Measurements from ENCODE around the gene WDR44.
"Not testable (repeated sequence)": the region's sequence is repeated elsewhere in the genome, so short reads cannot be mapped to it uniquely, and the experiment has no call there.

WDR44 gene

DNA sequence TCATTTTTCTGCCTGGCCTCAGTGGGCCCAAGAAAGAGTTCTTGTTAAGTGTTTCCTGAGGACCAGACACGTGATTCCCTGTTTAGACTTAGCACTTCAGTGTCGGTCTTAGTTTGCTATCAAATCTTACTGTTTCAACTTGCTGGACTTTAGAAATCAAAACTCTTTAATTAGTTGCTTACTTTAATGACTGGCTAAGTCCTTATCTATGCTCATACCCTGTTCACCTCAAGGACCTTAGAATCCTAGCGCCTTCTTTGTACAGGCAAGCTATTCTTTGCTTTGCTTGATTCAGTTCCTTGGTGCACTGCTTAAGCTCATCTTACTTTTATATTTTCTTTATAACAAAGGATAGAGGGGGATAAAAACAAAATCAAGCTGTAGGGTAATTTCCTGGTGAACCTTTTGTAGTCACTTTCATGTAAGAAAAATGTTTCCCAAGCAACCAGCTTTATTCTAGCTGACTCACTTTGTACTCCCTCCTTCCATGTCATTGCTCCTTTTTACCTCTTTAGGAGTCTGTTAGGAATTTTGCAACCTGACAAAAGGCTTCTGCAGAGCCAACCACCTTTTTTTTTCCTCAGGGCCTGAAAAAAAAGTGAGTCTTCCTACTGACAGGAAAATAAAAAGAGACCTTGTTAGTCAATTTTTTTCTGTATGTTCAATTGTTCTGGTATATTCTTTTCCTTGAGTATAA lies 14.7 kb downstream of the WDR44 start:
- no peak for DNase-seq (ENCODE audit: low read depth in 2 of 2)

DNA sequence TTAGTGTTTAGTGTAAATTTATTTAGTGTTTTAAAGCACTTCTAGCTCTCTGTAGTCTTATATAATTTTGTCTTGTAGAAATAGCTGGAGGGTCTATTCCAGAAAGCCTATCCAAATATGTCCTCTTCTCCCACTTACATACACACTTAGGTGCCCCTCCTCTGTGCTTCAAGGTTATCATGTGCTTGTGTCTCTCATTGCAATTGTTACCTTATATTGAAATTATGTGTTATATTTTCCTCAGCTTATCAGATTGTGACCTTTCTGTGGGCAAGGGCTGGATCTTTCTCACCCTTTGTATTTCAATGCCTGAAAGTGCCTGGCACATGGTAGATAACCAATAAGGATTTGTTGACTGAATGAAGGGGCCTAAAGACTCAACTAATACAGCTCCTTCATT lies 18.4 kb downstream of the WDR44 start:
- DNase-seq (ENCODE audit: low read depth in 2 of 2), result no peak

DNA sequence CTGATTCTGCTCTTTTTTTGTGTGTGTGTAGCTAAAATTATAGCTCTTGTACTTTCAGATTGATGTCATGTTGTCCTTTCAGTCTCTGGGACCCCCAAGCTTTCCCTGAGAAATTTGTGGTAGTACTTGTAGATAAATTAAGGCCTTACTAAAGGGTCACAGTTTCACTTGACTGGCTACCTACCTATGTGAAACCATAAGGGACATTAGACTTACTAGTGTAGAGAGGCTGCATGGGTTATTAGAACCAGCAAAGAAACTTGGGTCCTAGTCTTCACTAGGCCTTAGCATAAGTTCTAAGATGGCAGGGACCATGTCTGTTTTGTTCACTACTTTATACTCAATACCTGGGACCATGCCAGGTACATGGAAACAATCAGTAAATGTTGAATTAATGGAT lies 21.4 kb downstream of the WDR44 start:
- DNase-seq (ENCODE audit: low read depth in 2 of 2), result no peak

DNA sequence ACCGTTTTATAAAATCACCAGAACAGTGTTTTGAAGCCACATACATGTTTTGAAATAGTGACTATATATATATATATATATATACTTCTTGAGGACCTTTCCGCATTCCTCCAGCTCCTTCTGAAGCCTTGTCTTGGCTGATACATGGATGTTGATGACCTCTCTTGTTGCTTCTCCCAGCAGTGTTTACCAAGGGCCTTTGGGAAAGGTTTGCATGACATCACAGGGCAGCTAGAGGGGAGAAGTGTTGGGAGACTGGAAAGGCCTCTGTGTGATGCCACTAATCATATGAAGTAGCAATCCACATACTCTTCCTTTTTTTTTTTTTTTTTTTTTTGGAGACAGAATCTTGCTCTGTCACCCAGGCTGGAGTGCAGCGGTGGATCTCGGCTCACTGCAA lies 22.5 kb downstream of the WDR44 start:
- DNase-seq (ENCODE audit: low read depth in 2 of 2), result no peak

DNA sequence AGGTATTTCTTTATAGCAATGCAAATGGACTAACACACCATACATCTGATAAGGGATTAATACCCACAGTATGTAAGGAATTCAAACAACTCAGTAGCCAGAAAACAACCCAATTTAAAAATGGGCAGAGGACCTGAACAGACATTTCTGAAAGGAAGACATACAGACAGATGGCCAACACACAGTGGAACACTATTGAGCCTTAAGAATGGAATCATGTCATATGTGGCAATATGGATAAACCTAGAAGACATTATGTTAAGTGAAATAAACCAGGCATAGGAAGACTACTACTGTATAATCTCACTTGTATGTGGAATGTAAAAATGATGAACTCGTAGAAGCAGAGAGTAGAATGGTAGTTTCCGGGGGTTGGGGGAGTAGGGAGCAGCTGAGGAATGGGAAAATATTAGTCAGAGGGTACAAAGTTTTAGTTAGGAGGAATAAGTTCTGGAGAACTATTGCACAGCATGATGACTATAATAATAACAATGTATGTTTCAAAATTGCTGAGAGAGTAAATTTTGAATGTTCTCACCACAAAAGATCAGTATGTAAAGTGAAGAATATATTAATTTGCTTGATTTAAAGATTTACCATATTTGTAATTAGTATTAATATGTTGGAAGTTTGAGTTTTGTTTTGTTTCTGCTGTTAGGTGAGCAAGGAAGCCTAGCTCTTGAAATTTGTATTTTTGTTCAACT lies 25.2 kb downstream of the WDR44 start:
- DNase-seq (ENCODE audit: low read depth in 2 of 2), result no peak

DNA sequence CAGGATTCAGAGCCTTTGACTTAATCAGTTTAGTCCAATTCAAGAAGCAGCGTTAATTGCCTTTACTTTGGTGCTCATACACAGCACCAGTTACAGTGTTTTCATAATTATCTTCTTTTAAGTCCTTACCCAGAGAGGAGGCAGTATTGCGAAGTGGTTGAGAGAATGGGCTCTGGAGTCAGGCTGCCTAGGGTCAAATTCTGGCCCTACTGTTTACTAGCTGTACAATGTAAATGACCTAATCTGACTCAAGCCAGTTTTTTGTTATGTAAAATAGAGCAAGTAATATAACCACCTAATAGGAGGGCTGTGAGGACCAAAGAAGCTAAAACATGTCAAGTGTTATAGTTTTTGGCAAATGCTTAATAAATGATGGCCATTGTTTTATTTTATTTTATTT lies 27.6 kb downstream of the WDR44 start:
- no peak for DNase-seq (ENCODE audit: low read depth in 2 of 2)

DNA sequence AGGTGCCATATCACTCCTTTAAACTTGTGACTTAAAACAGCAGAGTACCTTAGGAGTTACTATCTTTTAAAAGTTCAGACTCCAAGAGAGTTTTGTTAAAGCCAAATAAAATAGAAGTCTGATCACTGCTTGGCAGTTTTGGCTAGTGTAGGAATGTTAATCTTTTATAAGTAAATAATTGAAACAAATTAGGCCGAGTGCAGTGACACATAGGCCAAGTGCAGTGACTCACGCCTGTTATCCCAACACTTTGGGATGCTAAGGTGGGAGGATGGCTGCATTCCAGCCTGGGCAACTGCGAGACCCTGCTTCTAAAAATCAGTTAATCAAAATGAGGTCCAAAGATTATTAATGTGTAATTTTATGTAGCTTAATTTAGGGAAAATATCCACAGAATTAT lies 37.2 kb downstream of the WDR44 start:
- no peak for DNase-seq (ENCODE audit: low read depth in 2 of 2)

DNA sequence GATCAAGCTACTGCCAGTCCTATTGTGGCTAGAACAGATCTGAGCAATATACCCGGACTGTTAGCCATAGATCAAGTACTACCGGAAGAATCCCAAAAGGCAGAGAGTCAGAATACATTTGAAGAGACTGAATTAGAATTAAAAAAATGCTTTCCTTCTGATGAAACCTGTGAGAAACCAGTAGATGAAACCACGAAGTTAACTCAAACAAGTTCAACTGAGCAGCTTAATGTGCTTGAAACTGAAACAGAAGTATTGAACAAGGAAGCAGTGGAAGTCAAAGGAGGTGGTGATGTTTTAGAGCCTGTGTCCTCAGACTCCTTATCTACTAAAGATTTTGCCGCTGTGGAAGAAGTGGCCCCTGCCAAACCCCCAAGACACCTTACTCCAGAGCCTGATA lies 46.8 kb downstream of the WDR44 start:
- DNase-seq (ENCODE audit: low read depth in 2 of 2), result no peak

DNA sequence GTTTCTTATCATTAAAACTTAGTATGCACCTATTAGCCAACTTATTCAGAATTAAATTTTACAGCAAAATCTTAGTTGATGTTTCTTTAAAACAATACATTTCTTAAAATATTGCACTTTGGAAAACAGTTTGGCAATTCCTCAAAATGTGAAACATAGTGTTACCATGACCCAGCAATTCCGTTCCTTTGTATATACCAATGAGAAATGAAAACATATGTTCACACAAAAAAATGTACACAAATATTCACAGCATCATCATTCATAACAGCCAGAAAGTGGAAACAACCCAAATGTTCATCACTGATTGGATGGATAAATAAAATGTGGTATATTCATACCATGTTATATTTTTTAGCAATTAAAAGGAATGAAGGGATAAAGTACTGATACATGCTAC lies 50.2 kb downstream of the WDR44 start:
- no peak for DNase-seq (ENCODE audit: low read depth in 2 of 2)

DNA sequence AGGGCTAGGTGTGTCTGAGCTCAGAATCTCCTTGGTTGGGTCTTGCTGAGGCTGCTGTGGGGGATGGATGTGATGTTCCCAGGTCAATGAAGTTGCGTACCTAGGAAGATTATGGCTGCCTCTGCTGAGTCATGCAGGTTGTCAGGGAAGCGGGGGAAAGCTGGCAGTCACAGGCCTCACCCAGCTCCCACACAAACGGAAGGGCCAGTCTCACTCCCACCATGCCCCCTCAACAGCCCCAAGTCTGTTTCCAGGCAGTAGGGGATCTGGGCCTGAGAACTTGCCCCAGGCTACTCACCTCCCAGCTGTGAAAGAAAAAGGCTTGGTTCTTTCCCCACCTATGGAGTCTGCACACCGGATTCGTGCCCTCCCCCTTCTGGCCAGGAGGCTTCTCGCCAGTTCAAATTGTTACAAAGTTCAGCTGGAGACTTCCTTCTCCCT lies 72.9 kb downstream of the WDR44 start:
- no peak for DNase-seq (ENCODE audit: low read depth in 2 of 2)

DNA sequence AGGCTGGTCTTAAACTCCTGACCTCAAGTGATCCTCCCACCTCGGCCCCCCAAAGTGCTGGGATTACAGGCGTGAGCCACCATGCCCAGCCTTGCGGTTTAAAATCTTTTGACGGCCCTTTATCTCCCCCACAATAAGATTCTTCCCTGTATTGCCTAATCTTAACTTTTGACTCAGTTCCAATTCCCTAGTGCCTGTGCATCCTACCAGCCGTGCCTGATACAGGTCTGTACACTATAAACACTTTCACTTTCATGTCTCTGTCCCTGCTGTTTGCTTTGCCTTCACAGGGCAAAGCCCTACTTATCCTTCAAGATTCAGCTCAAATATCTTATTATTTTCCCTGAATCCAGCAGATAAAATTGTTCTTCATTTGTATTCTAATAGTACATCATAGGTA lies 74.6 kb downstream of the WDR44 start:
- DNase-seq (ENCODE audit: low read depth in 2 of 2), result no peak

DNA sequence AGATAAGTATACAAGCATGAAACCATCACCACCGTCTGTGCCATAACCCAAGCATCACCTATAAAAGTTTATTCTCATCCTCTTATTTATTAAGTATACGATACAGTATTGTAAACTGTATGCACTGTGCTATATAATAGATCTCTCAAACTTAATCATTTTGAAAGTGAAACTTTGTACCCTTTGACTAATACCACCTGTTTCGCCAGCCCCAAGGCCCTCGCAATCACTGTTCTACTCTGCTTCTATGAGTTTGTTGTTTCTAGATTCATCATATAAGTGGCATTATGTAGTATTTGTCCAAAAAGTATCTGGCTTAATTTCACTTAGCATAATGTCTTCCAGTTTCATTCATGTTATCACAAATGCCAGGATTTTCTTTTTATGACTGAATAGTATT lies 77.7 kb downstream of the WDR44 start:
- DNase-seq (ENCODE audit: low read depth in 2 of 2), result no peak

DNA sequence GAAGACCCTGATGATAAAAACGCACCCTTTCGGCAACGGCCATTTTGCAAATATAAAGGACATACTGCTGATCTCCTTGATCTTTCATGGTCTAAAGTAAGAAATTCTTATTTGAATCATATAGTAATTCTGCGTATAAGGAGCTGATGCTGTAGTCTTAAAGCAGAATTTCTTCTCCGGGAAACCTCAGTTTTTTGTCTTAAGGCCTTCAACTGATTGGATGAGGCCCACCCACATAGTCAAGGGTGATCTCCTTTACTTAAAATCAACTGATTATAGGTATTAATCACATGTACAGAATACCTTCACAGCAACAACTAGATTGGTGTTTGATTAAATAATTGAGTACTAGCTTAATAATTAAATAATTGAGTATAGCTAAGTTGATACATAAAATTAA lies 86.9 kb downstream of the WDR44 start:
- DNase-seq (ENCODE audit: low read depth in 2 of 2), result no peak

DNA sequence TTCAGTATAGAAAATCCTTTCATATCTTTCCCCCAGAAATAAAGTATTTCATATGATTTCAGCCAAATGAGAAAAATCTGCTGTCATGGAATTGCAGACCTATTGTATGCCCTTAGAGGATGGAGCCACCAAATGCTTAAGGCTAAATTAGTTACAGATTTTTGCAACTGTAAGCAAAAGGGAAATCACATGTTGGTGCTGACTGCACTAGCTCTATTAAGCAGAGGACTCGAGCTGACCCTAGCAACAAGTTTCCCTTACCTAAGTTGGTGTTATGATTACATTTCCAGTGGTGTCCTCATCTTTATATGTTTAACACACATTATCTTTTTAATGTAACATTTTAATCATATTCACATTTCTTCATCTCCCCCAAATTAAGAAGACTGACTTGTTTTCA lies 91.4 kb downstream of the WDR44 start:
- no peak for DNase-seq (ENCODE audit: low read depth in 2 of 2)

DNA sequence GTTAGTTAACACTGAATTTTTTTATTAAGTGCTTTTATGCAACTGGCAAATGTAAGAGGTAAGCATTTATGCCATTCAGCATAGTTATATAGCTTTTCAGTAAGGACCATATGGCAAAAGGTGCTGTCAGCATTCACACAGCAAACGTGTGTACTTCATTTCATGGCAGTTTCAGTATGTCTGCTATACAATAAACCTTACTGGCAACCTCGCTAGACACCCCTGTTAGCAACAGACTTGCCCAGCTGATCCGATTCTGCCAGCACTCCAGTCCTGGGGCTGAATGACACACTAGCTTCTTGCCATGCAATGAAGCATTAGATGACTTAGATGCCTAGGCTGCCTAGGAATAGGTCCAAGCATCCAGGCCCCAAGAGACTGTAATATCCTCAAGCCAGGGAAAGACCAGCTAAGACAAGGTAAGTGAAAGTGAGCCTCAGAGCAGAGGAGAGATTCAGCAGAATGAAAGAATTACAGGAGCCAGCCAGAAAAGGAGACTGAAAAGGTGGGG lies 102.4 kb downstream of the WDR44 start:
- DNase-seq (ENCODE audit: low read depth in 2 of 2), result no peak

DNA sequence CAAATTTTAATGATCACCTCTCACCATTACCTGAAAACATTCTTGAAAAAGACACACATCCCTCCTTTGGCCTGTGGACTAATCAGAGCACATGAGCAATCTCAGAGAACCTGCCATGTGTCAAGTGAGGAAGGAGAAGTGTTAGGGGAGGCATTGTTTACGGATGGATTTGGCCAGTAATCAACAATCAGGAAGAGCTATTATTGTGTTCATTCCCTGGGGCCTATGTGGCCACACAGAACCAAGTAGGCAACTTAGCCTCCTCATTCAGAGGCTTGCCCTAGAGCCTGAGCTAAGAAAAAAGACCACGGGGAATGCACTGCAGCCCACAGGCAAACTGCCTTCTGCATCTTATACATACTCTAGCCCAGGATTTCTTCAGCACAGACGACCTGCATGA lies 109.1 kb downstream of the WDR44 start:
- DNase-seq (ENCODE audit: low read depth in 2 of 2), result no peak

DNA sequence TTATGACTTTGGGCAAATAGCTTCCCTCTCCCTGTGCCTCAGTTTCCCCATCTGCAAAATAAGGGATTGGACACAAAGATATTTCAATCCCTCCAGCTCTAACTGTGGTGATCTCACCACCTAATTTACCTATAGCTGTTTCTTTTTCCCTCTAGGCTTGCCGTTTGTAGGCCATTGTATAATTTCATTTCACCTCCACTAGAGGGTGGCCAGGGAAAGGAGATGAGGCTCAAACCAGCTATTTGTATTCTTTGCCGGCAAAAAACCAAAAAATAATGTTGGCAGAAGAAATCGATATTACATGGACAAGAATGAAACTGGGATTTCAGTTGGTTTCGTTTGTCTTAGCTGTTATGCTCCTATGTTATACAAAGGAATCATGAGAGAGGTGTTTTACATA lies 113.6 kb downstream of the WDR44 start:
- no peak for DNase-seq (ENCODE audit: low read depth in 2 of 2)

DNA sequence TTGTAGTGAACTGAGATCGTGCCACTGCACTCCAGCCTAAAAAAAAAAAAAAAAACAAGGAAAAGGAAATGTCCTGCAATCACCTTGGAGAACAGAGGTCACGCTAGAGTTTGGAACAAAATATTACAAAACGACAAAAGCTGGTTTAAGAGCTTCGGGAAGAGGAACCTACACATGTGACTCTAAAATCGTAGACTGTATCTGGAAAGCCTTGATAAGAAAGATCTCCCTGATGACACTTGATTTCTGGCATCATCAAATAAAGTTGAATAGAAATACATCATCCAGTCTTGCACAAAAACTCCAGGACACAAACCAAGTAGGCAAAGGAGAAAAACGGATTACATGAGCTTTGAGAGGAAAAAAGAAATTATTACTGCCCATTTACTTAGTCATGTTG lies 118.6 kb downstream of the WDR44 start:
- DNase-seq (ENCODE audit: low read depth in 2 of 2), result no peak

DNA sequence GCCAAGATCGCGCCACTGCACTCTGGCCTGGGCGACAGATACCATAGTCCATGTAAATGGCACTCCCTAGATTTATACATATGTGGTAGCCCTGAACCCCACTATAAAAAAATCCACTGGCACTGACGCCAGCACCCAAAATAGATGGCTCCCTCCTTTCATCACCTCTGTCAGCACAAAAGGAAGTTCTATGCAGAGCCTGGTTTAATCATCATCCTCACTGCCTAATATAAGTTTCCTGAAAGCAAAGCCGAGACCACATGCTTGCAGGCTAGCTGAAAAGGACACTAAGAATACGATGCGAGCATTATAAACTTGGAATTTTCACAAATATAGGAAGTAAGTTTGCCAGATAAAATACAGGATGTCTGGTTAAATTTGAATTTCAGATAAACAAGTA lies 122.2 kb downstream of the WDR44 start:
- no peak for DNase-seq (ENCODE audit: low read depth in 2 of 2)

DNA sequence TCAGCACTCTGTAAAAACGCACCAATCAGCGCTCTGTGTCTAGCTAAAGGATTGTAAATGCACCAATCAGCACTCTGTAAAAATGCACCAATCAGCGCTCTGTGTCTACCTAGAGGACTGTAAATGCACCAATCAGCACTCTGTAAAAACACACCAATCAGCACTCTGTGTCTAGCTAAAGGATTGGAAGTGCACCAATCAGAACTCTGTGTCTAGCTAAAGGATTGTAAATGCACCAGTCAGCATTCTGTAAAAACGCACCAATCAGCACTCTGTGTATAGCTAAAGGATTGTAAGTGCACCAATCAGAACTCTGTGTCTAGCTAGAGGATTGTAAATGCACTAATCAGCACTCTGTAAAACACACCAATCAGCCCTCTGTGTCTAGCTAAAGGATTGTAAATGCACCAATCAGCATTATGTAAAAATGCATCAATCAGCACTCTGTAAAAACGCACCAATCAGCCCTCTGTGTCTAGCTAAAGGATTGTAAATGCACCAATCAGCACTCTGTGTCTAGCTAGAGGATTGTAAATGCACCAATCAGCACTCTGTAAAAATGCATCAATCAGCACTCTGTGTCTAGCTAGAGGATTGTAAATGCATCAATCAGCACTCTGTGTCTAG lies 124.9 kb downstream of the WDR44 start:
- not testable (repeated sequence) for DNase-seq (ENCODE audit: low read depth in 2 of 2)

DNA sequence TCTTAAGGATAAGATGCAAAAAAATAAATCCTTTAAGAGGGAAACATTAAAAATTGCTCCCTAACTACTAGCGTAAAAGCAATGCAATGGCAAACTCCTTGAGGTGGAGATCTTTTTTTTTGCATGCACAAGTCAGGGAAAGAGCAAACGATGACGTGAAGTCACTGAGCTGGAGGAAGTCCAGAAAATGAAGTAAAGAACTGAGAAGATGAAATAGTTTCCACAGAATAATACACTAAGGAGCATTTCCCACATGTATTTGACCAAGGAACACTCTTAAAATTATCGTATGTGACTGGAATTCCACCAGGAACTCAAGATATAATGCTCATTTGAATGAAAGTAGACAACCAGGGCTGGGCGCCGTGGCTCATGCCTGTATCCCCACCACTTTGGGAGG lies 128.7 kb downstream of the WDR44 start:
- DNase-seq (ENCODE audit: low read depth in 2 of 2), result no peak

DNA sequence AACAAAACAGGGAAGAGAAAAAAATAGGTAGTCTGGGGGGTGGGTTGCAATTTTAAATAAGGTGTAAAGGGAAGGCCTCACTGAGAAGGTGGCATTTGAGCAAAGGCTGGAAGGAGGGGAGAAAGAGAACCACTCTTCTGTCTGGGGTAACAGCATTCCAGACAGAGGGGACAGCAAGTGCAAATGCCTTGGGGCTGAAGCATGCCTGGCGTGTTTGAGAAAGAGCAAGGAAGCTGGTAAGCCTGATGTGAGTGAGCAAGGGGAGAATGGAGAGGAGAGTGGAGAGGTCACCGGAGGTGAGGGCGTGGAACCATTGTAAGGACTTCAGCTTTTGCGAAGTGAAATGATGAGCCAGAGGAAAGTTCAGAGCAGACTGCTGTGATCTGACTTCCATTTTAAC lies 130.0 kb downstream of the WDR44 start:
- no peak for DNase-seq (ENCODE audit: low read depth in 2 of 2)

DNA sequence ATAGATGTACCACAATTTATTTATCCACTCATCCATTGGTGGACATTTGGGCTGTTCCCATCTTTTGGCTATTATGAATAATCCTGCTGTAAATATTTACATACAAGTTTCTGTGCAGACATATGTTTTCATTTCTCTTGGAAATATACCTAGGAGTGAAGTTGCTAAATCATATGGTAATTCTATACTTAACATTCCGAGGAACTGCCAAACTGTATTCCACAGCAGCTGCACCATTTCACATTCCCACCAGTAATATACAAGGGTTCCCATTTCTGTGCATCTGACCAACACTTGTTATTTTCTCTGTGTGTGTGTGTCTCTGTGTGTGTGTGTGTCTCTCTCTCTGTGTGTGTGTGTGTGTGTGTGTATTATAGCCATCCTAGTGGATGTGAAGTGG lies 134.3 kb downstream of the WDR44 start:
- DNase-seq (ENCODE audit: low read depth in 2 of 2), result no peak
